GM12892 (cell line): Measurements from ENCODE around the gene CCDC120.

Experiments used
- DNase-seq: peaks from one replicate; pipeline ENCODE4 v3.0.0; 2011; ENCODE audit not compliant: insufficient read length
- FAIRE-seq: peaks from 2 replicates; lab custom pipeline; 2011; peaks lifted over from hg19 to GRCh38; lab: Jason Lieb, UNC
- POLR2A ChIP-seq: IDR thresholded peaks from 2 replicates; pipeline ENCODE4 v1.6.1; 2011; ENCODE audit warnings: low read depth, low read length, control low read depth
- POLR2AphosphoS5 ChIP-seq: IDR thresholded peaks from 2 replicates; pipeline ENCODE4 v1.6.1; 2011; ENCODE audit warnings: low read depth, low read length, control low read depth
- TAF1 ChIP-seq: IDR thresholded peaks from 2 replicates; pipeline ENCODE4 v1.6.1; 2011; ENCODE audit warnings: low read depth, mild to moderate bottlenecking, control low read depth, low read length, borderline replicate concordance

The CCDC120 gene

GRCh38 chrX:49079489-49080428 is 21.0 kb downstream of the CCDC120 start, which contains the start of gene WDR45:
Gene WDR45 (minus strand): TSS chrX:49079887. CDS start chrX:49078095, 1,792 bp downstream.
- FAIRE-seq, result no peak
- peak; percentile 59 for TF ChIP-seq POLR2A
- 0 out of 2 replicates have a peak, but pooled peaks have one; percentile 21 for TF ChIP-seq POLR2AphosphoS5
- TF ChIP-seq TAF1, result no peak
- DNase-seq, result peak; percentile 82

GRCh38 chrX:49082271-49082871 is 23.6 kb downstream of the CCDC120 start:
- no peak for TF ChIP-seq TAF1
- TF ChIP-seq POLR2AphosphoS5, result no peak
- TF ChIP-seq POLR2A, result no peak
- no peak for DNase-seq
- FAIRE-seq, result no peak

GRCh38 chrX:49089553-49089952 is 30.8 kb downstream of the CCDC120 start:
- no peak for FAIRE-seq
- DNase-seq, result no peak
- no peak for TF ChIP-seq TAF1
- no peak for TF ChIP-seq POLR2AphosphoS5
- no peak for TF ChIP-seq POLR2A

- TF ChIP-seq POLR2AphosphoS5 (no peak), TAF1 (no peak), POLR2A (no peak)
- no peak for FAIRE-seq
- no peak for DNase-seq
These were observed 37.6 kb downstream of the CCDC120 start for GRCh38 chrX:49096419-49096818.

- FAIRE-seq (peak; percentile 92), DNase-seq (peak; percentile 90)
- TF ChIP-seq POLR2AphosphoS5 (no peak; the same call in 1 of the 2 replicates), POLR2A (peak; percentile 74; the same call in 1 of the 2 replicates), TAF1 (peak; percentile 23; the same call in 1 of the 2 replicates)
These were observed 42.2 kb downstream of the CCDC120 start for GRCh38 chrX:49100704-49101628.

GRCh38 chrX:49101629-49101984 is 42.8 kb downstream of the CCDC120 start:
- TF ChIP-seq POLR2A, result no peak
- no peak for TF ChIP-seq POLR2AphosphoS5
- no peak for DNase-seq
- no peak for FAIRE-seq

- TF ChIP-seq POLR2A, result no peak
- no peak for TF ChIP-seq TAF1
- no peak for TF ChIP-seq POLR2AphosphoS5
- DNase-seq (no peak), FAIRE-seq (peak; percentile 62)
These were observed 43.4 kb downstream of the CCDC120 start for GRCh38 chrX:49102190-49102589.

GRCh38 chrX:49103637-49104036 is 44.8 kb downstream of the CCDC120 start:
- FAIRE-seq (no peak), DNase-seq (no peak)
- TF ChIP-seq POLR2A, result no peak
- TF ChIP-seq POLR2AphosphoS5, result no peak
- TF ChIP-seq TAF1, result no peak

GRCh38 chrX:49106296-49106695 is 47.5 kb downstream of the CCDC120 start:
- DNase-seq (no peak), FAIRE-seq (no peak)
- no peak for TF ChIP-seq POLR2A
- TF ChIP-seq POLR2AphosphoS5, result no peak
- TF ChIP-seq TAF1, result no peak

GRCh38 chrX:49106930-49107329 is 48.1 kb downstream of the CCDC120 start:
- TF ChIP-seq POLR2AphosphoS5 (no peak), TAF1 (no peak)
- FAIRE-seq (no peak), DNase-seq (no peak)

GRCh38 chrX:49108641-49109040 is 49.8 kb downstream of the CCDC120 start:
- no peak for FAIRE-seq
- TF ChIP-seq POLR2A (no peak), POLR2AphosphoS5 (no peak), TAF1 (no peak)
- DNase-seq, result no peak
